AG10803 (cell line): ENCODE data around the gene CRTAP.
"Not testable (repeated sequence)": the region's sequence is repeated elsewhere in the genome, so short reads cannot be mapped to it uniquely, and the experiment has no call there.

Experiments
- DNase-seq: peaks from one replicate; pipeline ENCODE4 v3.0.0; 2010; ENCODE audit warnings: low read depth
- H3K4me3 ChIP-seq: 2 replicates; pipeline ENCODE4 v1.5.1; 2011; ENCODE audit warnings: mild to moderate bottlenecking, low read length, control low read depth
- TF ChIP-seq, protein P1 (sequence below): conservative IDR thresholded peaks from 2 replicates; pipeline ENCODE4 v1.5.1; 2011; ENCODE audit warnings: mild to moderate bottlenecking, low read length, control low read depth, inconsistent platforms

Gene CRTAP

DNA sequence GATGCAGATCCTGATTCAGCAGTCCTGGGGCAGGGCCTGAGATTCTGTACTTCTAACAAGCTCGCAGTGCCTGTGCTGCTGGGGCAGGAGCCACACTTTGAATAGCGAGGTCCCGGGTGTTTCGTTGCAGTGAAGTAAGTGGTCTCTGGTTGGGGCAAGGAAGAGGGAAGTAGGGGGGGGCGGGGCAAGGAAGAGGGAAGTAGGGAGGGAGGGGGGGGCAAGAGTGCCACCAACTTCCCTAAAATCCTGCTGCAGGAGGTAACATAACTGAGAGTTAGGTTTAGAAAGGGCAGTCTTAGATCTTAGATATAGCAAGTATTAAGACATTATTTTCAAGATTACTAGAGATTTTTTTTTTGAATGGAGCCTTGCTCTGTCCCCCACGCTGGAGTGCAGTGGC, 35.5 kb downstream of the CRTAP start:
- TF ChIP-seq, protein P1, sequence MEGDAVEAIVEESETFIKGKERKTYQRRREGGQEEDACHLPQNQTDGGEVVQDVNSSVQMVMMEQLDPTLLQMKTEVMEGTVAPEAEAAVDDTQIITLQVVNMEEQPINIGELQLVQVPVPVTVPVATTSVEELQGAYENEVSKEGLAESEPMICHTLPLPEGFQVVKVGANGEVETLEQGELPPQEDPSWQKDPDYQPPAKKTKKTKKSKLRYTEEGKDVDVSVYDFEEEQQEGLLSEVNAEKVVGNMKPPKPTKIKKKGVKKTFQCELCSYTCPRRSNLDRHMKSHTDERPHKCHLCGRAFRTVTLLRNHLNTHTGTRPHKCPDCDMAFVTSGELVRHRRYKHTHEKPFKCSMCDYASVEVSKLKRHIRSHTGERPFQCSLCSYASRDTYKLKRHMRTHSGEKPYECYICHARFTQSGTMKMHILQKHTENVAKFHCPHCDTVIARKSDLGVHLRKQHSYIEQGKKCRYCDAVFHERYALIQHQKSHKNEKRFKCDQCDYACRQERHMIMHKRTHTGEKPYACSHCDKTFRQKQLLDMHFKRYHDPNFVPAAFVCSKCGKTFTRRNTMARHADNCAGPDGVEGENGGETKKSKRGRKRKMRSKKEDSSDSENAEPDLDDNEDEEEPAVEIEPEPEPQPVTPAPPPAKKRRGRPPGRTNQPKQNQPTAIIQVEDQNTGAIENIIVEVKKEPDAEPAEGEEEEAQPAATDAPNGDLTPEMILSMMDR: no peak
- no peak for DNase-seq
- no peak overlapping the region for H3K4me3 ChIP-seq

DNA sequence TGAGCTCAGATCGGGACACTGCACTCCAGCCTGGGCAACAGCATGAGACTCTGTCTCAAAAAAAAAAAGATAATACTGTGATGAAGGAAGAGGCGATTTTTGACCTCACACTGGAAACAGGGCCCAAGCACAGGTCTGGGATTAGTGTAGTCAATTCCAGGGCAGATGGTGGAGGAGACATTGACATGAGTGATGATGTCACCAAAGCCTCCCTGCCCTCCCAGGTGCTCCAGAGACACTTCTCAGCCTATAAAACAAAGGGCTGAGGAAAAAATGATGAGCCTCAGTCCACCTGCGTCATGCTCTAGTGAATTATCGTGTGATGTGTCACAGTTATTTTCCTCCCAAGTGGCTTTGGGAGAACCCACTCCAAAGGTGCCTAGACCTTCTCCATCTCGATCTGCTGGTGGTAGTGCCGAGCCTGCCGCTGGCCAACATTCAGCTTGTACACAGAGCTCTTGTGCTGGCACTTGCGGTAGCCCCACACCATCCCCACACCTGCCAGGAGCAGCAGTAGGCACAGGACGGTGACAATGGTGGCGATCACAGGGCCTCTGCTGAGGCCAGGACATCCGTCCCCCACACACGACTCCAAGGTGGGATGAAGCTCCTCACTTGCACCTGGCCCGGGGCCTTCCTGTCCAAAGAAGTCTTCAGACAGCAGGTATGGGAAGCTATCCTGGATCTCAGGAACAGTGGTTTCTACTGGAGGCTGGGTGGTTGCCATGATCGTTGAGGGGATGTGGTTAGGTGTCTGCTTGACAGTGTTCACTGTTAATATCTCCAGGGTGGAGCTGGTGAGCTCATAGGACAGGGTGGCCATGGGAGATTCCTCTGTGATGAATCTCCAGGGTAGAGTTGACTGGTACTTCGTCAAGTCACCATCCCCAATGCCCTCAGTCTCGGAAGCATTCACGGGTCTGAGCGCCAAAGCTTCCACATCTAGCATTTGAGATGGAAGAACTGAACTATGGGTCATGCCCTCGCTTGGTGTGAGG, 38.8 kb downstream of the CRTAP start:
- H3K4me3 ChIP-seq: no peak overlapping the region
- TF ChIP-seq, protein P1: no peak
- no peak for DNase-seq

DNA sequence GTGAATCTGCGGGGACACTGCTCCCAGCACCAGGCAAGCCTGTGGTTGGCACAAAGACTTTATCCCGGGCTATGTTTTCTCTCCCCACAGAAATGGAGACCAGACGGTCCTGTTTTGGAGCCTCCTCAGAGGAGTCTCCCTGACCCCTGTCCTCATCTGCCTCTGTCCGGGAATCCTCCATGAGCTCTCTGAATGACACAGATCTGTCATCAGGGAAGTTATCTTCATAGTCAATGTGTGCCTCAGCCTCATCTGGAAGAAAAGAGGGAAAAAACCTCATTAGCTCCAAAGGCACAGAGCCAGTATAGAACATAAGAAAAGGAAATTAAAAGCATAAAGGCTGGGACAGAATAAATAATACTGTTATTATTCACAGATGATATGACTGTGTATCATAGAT, 40.0 kb downstream of the CRTAP start:
- TF ChIP-seq, protein P1: no peak
- no peak overlapping the region for H3K4me3 ChIP-seq

DNA sequence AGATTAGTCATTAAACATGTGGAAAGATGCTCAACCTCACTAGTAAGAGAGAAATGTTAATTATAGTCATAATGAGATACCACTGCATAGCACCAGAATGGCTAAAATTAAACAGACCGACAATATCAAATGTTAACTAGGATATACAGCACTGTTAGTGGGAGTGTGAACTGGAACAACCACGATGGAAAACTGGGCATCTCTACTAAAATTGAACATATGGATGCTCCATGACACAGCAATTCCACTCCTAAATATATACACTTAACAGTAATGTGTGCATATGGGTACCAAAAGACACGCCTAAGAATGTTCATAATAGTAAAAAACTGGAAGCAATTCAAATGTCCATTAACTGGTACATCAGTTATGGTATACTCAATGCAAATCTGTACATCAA, 41.5 kb downstream of the CRTAP start:
- no peak overlapping the region for H3K4me3 ChIP-seq
- DNase-seq: no peak
- TF ChIP-seq, protein P1: no peak

More for the DNA sequence above, 40.0 kb downstream of the CRTAP start:
- no peak for DNase-seq

DNA sequence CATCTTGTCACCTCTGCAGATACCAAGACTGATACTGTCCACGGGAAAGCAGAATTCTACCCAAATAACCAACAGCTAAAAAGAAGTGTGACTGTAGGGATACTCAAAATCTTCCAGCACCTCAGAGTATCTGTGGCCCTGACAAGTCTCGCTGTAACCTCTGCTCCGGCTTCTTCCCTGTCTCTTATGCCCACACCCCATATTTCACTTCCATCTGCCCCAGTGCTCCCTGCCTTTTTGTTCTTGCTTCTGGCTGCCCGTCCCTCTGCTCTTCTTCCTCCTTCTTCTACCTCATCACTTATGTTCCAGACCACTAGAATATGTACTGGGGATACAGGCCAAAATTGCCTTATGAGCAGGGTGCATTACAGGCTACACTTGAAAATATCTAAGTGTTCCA, 45.4 kb downstream of the CRTAP start:
- H3K4me3 ChIP-seq: no peak overlapping the region
- DNase-seq: no peak
- TF ChIP-seq, protein P1: no peak

DNA sequence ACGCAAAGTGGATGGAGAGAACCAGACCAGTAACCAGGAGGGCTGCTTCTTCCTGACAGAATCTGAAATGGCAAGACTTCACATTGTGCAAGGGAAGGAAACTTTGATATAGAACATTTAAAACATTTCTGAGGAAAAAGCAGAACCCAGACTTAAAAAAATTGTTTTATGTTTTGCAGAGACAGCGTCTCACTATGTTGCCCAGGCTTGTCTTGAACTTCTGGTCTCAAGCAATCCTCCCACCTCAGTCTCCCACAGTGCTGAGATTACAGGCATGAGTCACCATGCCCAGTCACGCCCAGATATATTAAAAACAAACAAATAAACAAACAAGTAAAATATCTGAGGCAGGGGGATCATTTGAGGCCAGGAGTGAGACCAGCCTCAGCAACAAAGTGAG, 46.2 kb downstream of the CRTAP start:
- no peak overlapping the region for H3K4me3 ChIP-seq
- no peak for DNase-seq
- TF ChIP-seq, protein P1: no peak

DNA sequence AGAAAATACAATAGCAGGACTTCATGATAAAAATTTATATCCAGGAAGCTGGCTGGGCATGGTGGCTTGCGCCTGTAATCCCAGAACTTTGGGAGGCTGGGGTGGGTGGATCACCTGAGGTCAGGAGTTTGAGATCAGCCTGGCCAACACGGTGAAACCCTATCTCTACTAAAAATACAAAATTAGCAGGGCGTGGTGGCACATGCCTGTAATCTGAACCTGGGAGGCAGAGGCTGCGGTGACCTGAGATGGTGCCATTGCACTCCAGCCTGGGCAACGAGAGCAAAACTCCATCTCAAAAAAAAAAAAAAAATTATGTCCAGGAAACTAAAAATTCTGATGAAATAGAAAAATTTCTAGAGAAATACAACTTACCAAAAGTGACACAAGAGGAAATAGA, 48.8 kb downstream of the CRTAP start:
- H3K4me3 ChIP-seq, DNase-seq: not testable (repeated sequence)
